Astrocyte (in vitro differentiated cells and primary cell): Measurements from ENCODE around the gene ZNF407. TPM values are rescaled to one million over a fixed set of nuclear protein-coding genes. Genes with fewer than 3 reads are reported as not detected.

ENCODE experiments used
- DNase-seq: peaks from one replicate; pipeline ENCODE4 v3.0.0-alpha.2; 2010; ENCODE audit warnings: low read depth
- FAIRE-seq: peaks from 2 replicates; lab custom pipeline; 2011; peaks lifted over from hg19 to GRCh38; lab: Jason Lieb, UNC
- H2AFZ ChIP-seq: 2 replicates; pipeline ENCODE4 v1.6.0; 2012; ENCODE audit warnings: low read depth, low read length, inconsistent platforms
- H3K27ac ChIP-seq: 2 replicates; pipeline ENCODE4 v1.5.1; 2011; ENCODE audit warnings: low read depth, low read length, inconsistent platforms
- H3K27me3 ChIP-seq: 2 replicates; pipeline ENCODE4 v1.6.0; 2011; ENCODE audit warnings: low read length, inconsistent platforms; ENCODE audit not compliant: insufficient read depth
- H3K36me3 ChIP-seq: 2 replicates; pipeline ENCODE4 v1.5.1; 2011; ENCODE audit warnings: low read length, inconsistent platforms; ENCODE audit not compliant: insufficient read depth
- H3K4me1 ChIP-seq: 2 replicates; pipeline ENCODE4 v1.5.1; 2011; ENCODE audit warnings: low read length, inconsistent platforms; ENCODE audit not compliant: insufficient read depth
- H3K4me2 ChIP-seq: 2 replicates; pipeline ENCODE4 v1.6.0; 2012; ENCODE audit warnings: low read length, inconsistent platforms
- H3K4me3 ChIP-seq: 2 replicates; pipeline ENCODE4 v1.5.1; 2011; ENCODE audit warnings: low read depth, mild to moderate bottlenecking, low read length, inconsistent platforms; ENCODE audit not compliant: insufficient read depth
- H3K79me2 ChIP-seq: 2 replicates; pipeline ENCODE4 v1.6.0; 2012; ENCODE audit warnings: mild to moderate bottlenecking, low read length, inconsistent platforms; ENCODE audit not compliant: insufficient read depth
- H3K9ac ChIP-seq: 2 replicates; pipeline ENCODE4 v1.6.0; 2012; ENCODE audit warnings: mild to moderate bottlenecking, low read length, inconsistent platforms
- H3K9me3 ChIP-seq: 2 replicates; pipeline ENCODE4 v1.5.1; 2012; ENCODE audit warnings: low read depth, mild to moderate bottlenecking, low read length, inconsistent platforms; ENCODE audit not compliant: insufficient read depth
- H4K20me1 ChIP-seq: 2 replicates; pipeline ENCODE4 v1.6.0; 2012; ENCODE audit warnings: low read length, inconsistent platforms; ENCODE audit not compliant: insufficient read depth
- H3K27ac Mint-ChIP-seq: one replicate; pipeline ENCODE4 v1.8.0; 2021; ENCODE audit warnings: mild to moderate bottlenecking, mixed read lengths; ENCODE audit not compliant: unreplicated experiment
- H3K27me3 Mint-ChIP-seq: one replicate; pipeline ENCODE4 v1.8.0; 2021; ENCODE audit warnings: low read depth, mixed read lengths; ENCODE audit not compliant: unreplicated experiment
- H3K36me3 Mint-ChIP-seq: one replicate; pipeline ENCODE4 v1.8.0; 2021; ENCODE audit warnings: low read depth, mixed read lengths; ENCODE audit not compliant: unreplicated experiment
- H3K4me1 Mint-ChIP-seq: one replicate; pipeline ENCODE4 v1.8.0; 2021; ENCODE audit warnings: low read depth, mixed read lengths; ENCODE audit not compliant: unreplicated experiment
- H3K4me3 Mint-ChIP-seq: one replicate; pipeline ENCODE4 v1.8.0; 2021; ENCODE audit warnings: mild to moderate bottlenecking, moderate library complexity, mixed read lengths; ENCODE audit not compliant: unreplicated experiment
- H3K9me3 Mint-ChIP-seq: one replicate; pipeline ENCODE4 v1.8.0; 2021; ENCODE audit warnings: mild to moderate bottlenecking, mixed read lengths; ENCODE audit not compliant: unreplicated experiment
- EZH2 ChIP-seq: IDR thresholded peaks from 2 replicates; pipeline ENCODE4 v1.6.1; 2012; ENCODE audit warnings: mild to moderate bottlenecking, low read length, inconsistent platforms; ENCODE audit not compliant: insufficient read depth
- total RNA-seq: library from RNA; stranded (reverse); gene quantifications from 2 replicates; pipeline ENCODE4 v1.2.1, GENCODE V29; 2021
- TF ChIP-seq, protein P1 (sequence below): IDR thresholded peaks from 2 replicates; pipeline ENCODE4 v1.5.1; 2011; ENCODE audit warnings: low read depth, mild to moderate bottlenecking, inconsistent platforms, low read length, moderate library complexity; ENCODE audit not compliant: insufficient read depth

ZNF407 gene
- total RNA-seq, 1 donor from 2014 or later, result 13.8 TPM

- H3K36me3 Mint-ChIP-seq, result peaks cover 2% of the 10 kb centered on the region
- H3K27ac Mint-ChIP-seq, result no peak overlapping the region
- TF ChIP-seq EZH2, result no peak
- TF ChIP-seq, protein P1, sequence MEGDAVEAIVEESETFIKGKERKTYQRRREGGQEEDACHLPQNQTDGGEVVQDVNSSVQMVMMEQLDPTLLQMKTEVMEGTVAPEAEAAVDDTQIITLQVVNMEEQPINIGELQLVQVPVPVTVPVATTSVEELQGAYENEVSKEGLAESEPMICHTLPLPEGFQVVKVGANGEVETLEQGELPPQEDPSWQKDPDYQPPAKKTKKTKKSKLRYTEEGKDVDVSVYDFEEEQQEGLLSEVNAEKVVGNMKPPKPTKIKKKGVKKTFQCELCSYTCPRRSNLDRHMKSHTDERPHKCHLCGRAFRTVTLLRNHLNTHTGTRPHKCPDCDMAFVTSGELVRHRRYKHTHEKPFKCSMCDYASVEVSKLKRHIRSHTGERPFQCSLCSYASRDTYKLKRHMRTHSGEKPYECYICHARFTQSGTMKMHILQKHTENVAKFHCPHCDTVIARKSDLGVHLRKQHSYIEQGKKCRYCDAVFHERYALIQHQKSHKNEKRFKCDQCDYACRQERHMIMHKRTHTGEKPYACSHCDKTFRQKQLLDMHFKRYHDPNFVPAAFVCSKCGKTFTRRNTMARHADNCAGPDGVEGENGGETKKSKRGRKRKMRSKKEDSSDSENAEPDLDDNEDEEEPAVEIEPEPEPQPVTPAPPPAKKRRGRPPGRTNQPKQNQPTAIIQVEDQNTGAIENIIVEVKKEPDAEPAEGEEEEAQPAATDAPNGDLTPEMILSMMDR, result no peak
Observed at GRCh38 chr18:74589021-74589420, 8.6 kb upstream of the ZNF407 start.

DNA sequence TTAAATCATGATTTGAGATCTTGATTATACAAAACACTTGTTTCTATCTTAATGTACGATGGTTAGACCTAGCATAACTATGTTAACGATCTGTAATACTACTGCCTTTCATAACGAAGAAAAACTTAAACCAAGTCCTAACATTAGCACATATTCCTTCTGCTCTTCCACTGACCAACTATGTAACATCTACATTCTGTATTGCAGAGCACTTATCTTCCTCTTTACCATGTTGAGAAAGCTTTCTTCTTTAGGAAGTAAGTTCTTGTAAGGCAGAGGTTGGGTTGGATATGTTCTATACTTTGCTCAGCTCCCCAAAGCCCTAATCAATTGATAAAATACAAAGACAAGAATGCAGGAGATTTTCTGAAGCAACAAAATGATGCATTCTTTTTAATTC is 7.9 kb upstream of the ZNF407 start:
- no peak for FAIRE-seq

More at GRCh38 chr18:74589021-74589420, 8.6 kb upstream of the ZNF407 start:
- Histone ChIP-seq H3K4me1 (no peaks in the 10 kb centered on the region), H3K27ac (no peak overlapping the region), H3K9me3 (no peaks in the 10 kb centered on the region), H4K20me1 (no peaks in the 10 kb centered on the region), H3K4me2 (no peak overlapping the region), H3K36me3 (no peaks in the 10 kb centered on the region), H3K9ac (no peak overlapping the region), H2AFZ (no peak overlapping the region), H3K4me3 (no peak overlapping the region), H3K27me3 (no peaks in the 10 kb centered on the region), H3K79me2 (no peaks in the 10 kb centered on the region)
- no peaks in the 10 kb centered on the region for H3K4me1 Mint-ChIP-seq
- DNase-seq, result no peak
- FAIRE-seq, result no peak
- H3K27me3 Mint-ChIP-seq, result peaks cover 26% of the 10 kb centered on the region
- no peaks in the 10 kb centered on the region for H3K9me3 Mint-ChIP-seq
- no peak overlapping the region for H3K4me3 Mint-ChIP-seq

DNA sequence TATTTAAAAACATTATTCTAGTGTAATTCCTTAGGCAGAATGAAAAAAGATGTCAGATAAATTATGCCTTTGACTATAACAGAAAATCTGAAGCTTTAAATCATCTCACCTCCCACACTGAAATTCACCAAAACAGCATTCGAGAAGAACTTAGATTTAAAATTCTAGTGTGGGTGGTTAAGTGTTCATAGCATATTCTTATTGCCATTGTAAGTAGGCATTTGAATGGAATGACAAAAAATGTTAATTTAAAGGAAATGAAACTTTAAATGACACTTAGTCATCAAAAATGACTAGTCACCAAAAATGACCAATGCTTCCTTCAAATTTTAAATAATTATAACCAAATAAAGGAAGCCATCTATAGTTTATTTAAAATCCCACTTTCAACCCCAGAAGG is 7.0 kb upstream of the ZNF407 start:
- Histone ChIP-seq H3K4me3 (no peak overlapping the region), H3K27ac (no peak overlapping the region), H3K9me3 (no peaks in the 10 kb centered on the region), H3K4me2 (no peak overlapping the region), H4K20me1 (no peaks in the 10 kb centered on the region), H3K9ac (no peak overlapping the region), H2AFZ (no peak overlapping the region), H3K36me3 (no peaks in the 10 kb centered on the region), H3K79me2 (peaks cover 9% of the 10 kb centered on the region), H3K27me3 (no peaks in the 10 kb centered on the region), H3K4me1 (no peaks in the 10 kb centered on the region)
- no peak for DNase-seq
- no peak for FAIRE-seq
- H3K4me3 Mint-ChIP-seq, result no peak overlapping the region
- H3K27me3 Mint-ChIP-seq, result peaks cover 26% of the 10 kb centered on the region
- no peak overlapping the region for H3K27ac Mint-ChIP-seq
- H3K9me3 Mint-ChIP-seq, result no peaks in the 10 kb centered on the region
- peaks cover 2% of the 10 kb centered on the region for H3K36me3 Mint-ChIP-seq
- TF ChIP-seq EZH2, result no peak
- TF ChIP-seq, protein P1, result no peak
- H3K4me1 Mint-ChIP-seq, result peaks cover 2% of the 10 kb centered on the region

More for the DNA sequence above, 7.9 kb upstream of the ZNF407 start:
- Histone ChIP-seq H4K20me1 (no peaks in the 10 kb centered on the region), H3K79me2 (peaks cover under 1% of the 10 kb centered on the region), H3K4me2 (no peak overlapping the region), H3K27me3 (no peaks in the 10 kb centered on the region), H3K9ac (no peak overlapping the region), H3K9me3 (no peaks in the 10 kb centered on the region), H3K36me3 (no peaks in the 10 kb centered on the region), H3K4me3 (no peak overlapping the region), H2AFZ (no peak overlapping the region), H3K27ac (no peak overlapping the region), H3K4me1 (no peaks in the 10 kb centered on the region)
- H3K27ac Mint-ChIP-seq, result no peak overlapping the region
- DNase-seq, result no peak
- TF ChIP-seq EZH2, result no peak
- TF ChIP-seq, protein P1, result no peak
- H3K36me3 Mint-ChIP-seq, result peaks cover 2% of the 10 kb centered on the region
- peaks cover 26% of the 10 kb centered on the region for H3K27me3 Mint-ChIP-seq
- H3K4me1 Mint-ChIP-seq, result no peaks in the 10 kb centered on the region
- H3K4me3 Mint-ChIP-seq, result no peak overlapping the region
- H3K9me3 Mint-ChIP-seq, result no peaks in the 10 kb centered on the region
